ENCODE data around the gene CLEC5A.

- TF ChIP-seq, protein P1, sequence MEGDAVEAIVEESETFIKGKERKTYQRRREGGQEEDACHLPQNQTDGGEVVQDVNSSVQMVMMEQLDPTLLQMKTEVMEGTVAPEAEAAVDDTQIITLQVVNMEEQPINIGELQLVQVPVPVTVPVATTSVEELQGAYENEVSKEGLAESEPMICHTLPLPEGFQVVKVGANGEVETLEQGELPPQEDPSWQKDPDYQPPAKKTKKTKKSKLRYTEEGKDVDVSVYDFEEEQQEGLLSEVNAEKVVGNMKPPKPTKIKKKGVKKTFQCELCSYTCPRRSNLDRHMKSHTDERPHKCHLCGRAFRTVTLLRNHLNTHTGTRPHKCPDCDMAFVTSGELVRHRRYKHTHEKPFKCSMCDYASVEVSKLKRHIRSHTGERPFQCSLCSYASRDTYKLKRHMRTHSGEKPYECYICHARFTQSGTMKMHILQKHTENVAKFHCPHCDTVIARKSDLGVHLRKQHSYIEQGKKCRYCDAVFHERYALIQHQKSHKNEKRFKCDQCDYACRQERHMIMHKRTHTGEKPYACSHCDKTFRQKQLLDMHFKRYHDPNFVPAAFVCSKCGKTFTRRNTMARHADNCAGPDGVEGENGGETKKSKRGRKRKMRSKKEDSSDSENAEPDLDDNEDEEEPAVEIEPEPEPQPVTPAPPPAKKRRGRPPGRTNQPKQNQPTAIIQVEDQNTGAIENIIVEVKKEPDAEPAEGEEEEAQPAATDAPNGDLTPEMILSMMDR (IDR thresholded peaks at IDR 0.05), result no peak
- TF ChIP-seq EZH2 (IDR thresholded peaks at IDR 0.05; ENCODE audit: borderline replicate concordance, insufficient read depth, low read depth, low read length, poor library complexity, severe bottlenecking), result no peak
These were observed 31.6 kb upstream of the CLEC5A start for GRCh38 chr7:141978351-141978750.
